Measurements from ENCODE around the gene CBX3. TPM values are rescaled to one million over a fixed set of nuclear protein-coding genes. Genes with fewer than 3 reads are reported as not detected.

Gene CBX3
- total RNA-seq, 1 donor from 2014 or later, result 107 TPM

GRCh38 chr7:26227987-26228386, 26.4 kb downstream of the CBX3 start:
- no peak for TF ChIP-seq CTCF (IDR thresholded peaks at IDR 0.05; ENCODE audit: insufficient read depth, low read length, poor library complexity, severe bottlenecking)
- peaks cover 2% of the 10 kb centered on the region for H3K27me3 ChIP-seq (ENCODE audit: control insufficient read depth, insufficient read depth, low read length)
- no peak for DNase-seq (ENCODE audit: low read depth)
- H3K36me3 ChIP-seq (ENCODE audit: control insufficient read depth, insufficient read depth, low read length), result no peaks in the 10 kb centered on the region
- no peak overlapping the region for H3K4me3 ChIP-seq (ENCODE audit: low read depth, low read length)

DNA sequence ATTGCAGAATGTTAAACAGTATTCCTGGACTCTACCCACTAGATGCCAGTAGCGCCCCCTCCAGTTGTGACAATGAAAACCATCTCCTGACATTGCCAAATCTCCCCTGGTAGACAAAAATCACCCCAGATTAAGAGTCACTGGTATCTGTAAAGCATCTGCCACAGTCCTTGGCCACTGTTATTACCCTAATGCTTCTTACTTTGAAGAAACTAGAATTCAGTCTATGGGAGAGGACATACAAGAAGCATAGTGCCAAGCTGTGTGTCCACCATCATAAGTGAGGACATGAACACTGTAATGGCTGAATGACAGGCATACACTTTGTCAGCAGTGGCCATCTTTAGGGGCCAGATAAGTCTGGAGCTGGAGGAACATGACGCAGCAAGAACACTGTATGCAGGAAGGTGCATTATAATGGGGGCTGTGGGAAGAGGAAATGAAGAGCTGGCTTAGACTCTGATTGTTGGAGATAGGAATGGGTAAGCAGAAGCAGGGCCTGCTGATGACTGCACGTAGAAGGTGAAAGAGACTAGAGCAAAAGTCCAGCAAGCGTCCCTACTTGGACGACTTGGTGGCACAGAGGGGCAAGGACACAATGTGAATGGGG, 32.5 kb downstream of the CBX3 start:
- Histone ChIP-seq H3K27me3 (ENCODE audit: control insufficient read depth, insufficient read depth, low read length) (peaks cover 4% of the 10 kb centered on the region), H3K4me3 (ENCODE audit: low read depth, low read length) (no peak overlapping the region), H3K36me3 (ENCODE audit: control insufficient read depth, insufficient read depth, low read length) (no peaks in the 10 kb centered on the region)
- DNase-seq (ENCODE audit: low read depth), result no peak
- TF ChIP-seq CTCF (IDR thresholded peaks at IDR 0.05; ENCODE audit: insufficient read depth, low read length, poor library complexity, severe bottlenecking), result no peak

GRCh38 chr7:26237035-26237807, 35.7 kb downstream of the CBX3 start:
- H3K36me3 ChIP-seq (ENCODE audit: control insufficient read depth, insufficient read depth, low read length), result no peaks in the 10 kb centered on the region
- H3K27me3 ChIP-seq (ENCODE audit: control insufficient read depth, insufficient read depth, low read length), result peaks cover 4% of the 10 kb centered on the region
- no peak for TF ChIP-seq CTCF (IDR thresholded peaks at IDR 0.05; ENCODE audit: insufficient read depth, low read length, poor library complexity, severe bottlenecking)
- DNase-seq (ENCODE audit: low read depth), result no peak
- no peak overlapping the region for H3K4me3 ChIP-seq (ENCODE audit: low read depth, low read length)

GRCh38 chr7:26238032-26238431, 36.5 kb downstream of the CBX3 start:
- Histone ChIP-seq H3K4me3 (ENCODE audit: low read depth, low read length) (no peak overlapping the region), H3K36me3 (ENCODE audit: control insufficient read depth, insufficient read depth, low read length) (no peaks in the 10 kb centered on the region), H3K27me3 (ENCODE audit: control insufficient read depth, insufficient read depth, low read length) (peaks cover 4% of the 10 kb centered on the region)
- TF ChIP-seq CTCF (IDR thresholded peaks at IDR 0.05; ENCODE audit: insufficient read depth, low read length, poor library complexity, severe bottlenecking), result no peak
- no peak for DNase-seq (ENCODE audit: low read depth)

- TF ChIP-seq CTCF (IDR thresholded peaks at IDR 0.05; ENCODE audit: insufficient read depth, low read length, poor library complexity, severe bottlenecking), result no peak
Measured at GRCh38 chr7:26245150-26245549, 43.6 kb downstream of the CBX3 start.

More at GRCh38 chr7:26245150-26245549, 43.6 kb downstream of the CBX3 start:
- H3K27me3 ChIP-seq (ENCODE audit: control insufficient read depth, insufficient read depth, low read length), result no peaks in the 10 kb centered on the region
- no peaks in the 10 kb centered on the region for H3K36me3 ChIP-seq (ENCODE audit: control insufficient read depth, insufficient read depth, low read length)
- H3K4me3 ChIP-seq (ENCODE audit: low read depth, low read length), result no peak overlapping the region
- no peak for DNase-seq (ENCODE audit: low read depth)
